HG03442 (cell line): Measurements from ENCODE around the gene TRIP11.

Source experiments
- ATAC-seq: cut with Tn5 transposase; IDR thresholded peaks from one replicate; pipeline ENCODE4 v1.9.1; 2021; ENCODE audit warnings: mild to moderate bottlenecking, moderate library complexity; ENCODE audit not compliant: unreplicated experiment

Gene TRIP11

GRCh38 chr14:91926131-91926890 lies 113.5 kb downstream of the TRIP11 start:
- ATAC-seq: no peak

- ATAC-seq: no peak
Measured at GRCh38 chr14:91925727-91926121, 114.1 kb downstream of the TRIP11 start.

GRCh38 chr14:91925001-91925726 lies 114.7 kb downstream of the TRIP11 start:
- no peak for ATAC-seq

- ATAC-seq: no peak
Measured at GRCh38 chr14:91920526-91920925, 119.3 kb downstream of the TRIP11 start.

GRCh38 chr14:91919814-91920213 lies 120.0 kb downstream of the TRIP11 start:
- no peak for ATAC-seq

GRCh38 chr14:91918186-91918883 lies 121.5 kb downstream of the TRIP11 start:
- no peak for ATAC-seq
